Vagina (tissue), 2 donors: ENCODE measurements around the gene KRT75.
A peak's percentile ranks its signal among the peaks of the same experiment; 100 is the strongest.

Experiments
- CTCF ChIP-seq, 3 experiments: fragments of 450-650 bp in 2 of 3; fragments of 200-600 bp in 1 of 3; sonication (generic) in 1 of 3; IDR thresholded peaks; one replicate each; pipeline ENCODE4 v1.5.1; 2017 to 2019; ENCODE audit warnings: antibody characterized with exemption in 3 of 3, mild to moderate bottlenecking in 2 of 3, moderate library complexity in 2 of 3
- POLR2A ChIP-seq, 2 donors: fragments of 450-650 bp; IDR thresholded peaks; one replicate each; pipeline ENCODE4 v1.6.1; 2017; ENCODE audit warnings: antibody characterized with exemption in 2 of 2, mild to moderate bottlenecking in 2 of 2, moderate library complexity in 2 of 2
- POLR2AphosphoS5 ChIP-seq, 2 donors: sonication (generic); formaldehyde crosslinking; IDR thresholded peaks; one replicate each; pipeline ENCODE4 v1.9.0; 2017; ENCODE audit warnings: antibody characterized with exemption in 2 of 2, mild to moderate bottlenecking in 2 of 2, low read depth in 1 of 2; ENCODE audit not compliant: insufficient read depth in 1 of 2

GRCh38 chr12:52395761-52396434 is 38.3 kb downstream of the KRT75 start:
- peak in 1 of 3 experiments; percentile 22 for TF ChIP-seq CTCF (IDR thresholded peaks at IDR 0.05)
- TF ChIP-seq POLR2A (IDR thresholded peaks at IDR 0.05): no peak
- peak in 1 of 2 donors; percentile 35 for TF ChIP-seq POLR2AphosphoS5 (IDR thresholded peaks at IDR 0.05; ENCODE audit: insufficient read depth in 1 of 2, low read depth in 1 of 2)
